Measurements from ENCODE around the gene RPS2. TPM values are rescaled to one million over a fixed set of nuclear protein-coding genes. Genes with fewer than 3 reads are reported as not detected.

RPS2 gene
- polyA plus RNA-seq, 1 of the 3 experiments (the other 2 are of a cell fraction), result 6,384 TPM

GRCh38 chr16:1924095-1924494 is 40.5 kb downstream of the RPS2 start:
- H3K36me3 ChIP-seq (replicated peaks in 1 of 2; ENCODE audit: control insufficient read depth in 1 of 2, insufficient read depth in 2 of 2, low read length in 1 of 2), result no peaks in the 10 kb centered on the region
- H3K9me3 ChIP-seq, result no peaks in the 10 kb centered on the region
- H3K79me2 ChIP-seq (ENCODE audit: insufficient read depth), result no peaks in the 10 kb centered on the region
- H3K9me2 ChIP-seq, result no peaks in the 10 kb centered on the region
- WGBS (ENCODE audit: low lambda C conversion rate), result 72% methylated on average over 5 of the region's 5 CpGs
- H3F3A ChIP-seq (replicated peaks; ENCODE audit: insufficient read depth), result no peaks in the 10 kb centered on the region
- H2AFZ ChIP-seq (ENCODE audit: low read depth), result no peak overlapping the region
- no peak for DNase-seq
- no peak overlapping the region for H3K9ac ChIP-seq
- no peak overlapping the region for H3K4me2 ChIP-seq
- no peaks in the 10 kb centered on the region for H4K20me1 ChIP-seq (ENCODE audit: insufficient read depth)
- H3K4me3 ChIP-seq (ENCODE audit: low read depth in 2 of 2, low read length in 1 of 2), result no peak overlapping the region
- POLR2A ChIA-PET, result no interaction called here
- H3K27ac ChIP-seq (ENCODE audit: low read depth in 2 of 2, low read length in 1 of 2), result no peak overlapping the region
- TF ChIP-seq RAD21 (IDR thresholded peaks at IDR 0.05; ENCODE audit: low read length) (no peak), NFIC (IDR thresholded peaks at IDR 0.05; ENCODE audit: borderline replicate concordance) (no peak), ELF1 (IDR thresholded peaks at IDR 0.05) (no peak), SIN3A (IDR thresholded peaks at IDR 0.05; ENCODE audit: borderline replicate concordance, low read depth, low read length) (no peak), RFX5 (IDR thresholded peaks at IDR 0.05; ENCODE audit: low read length) (no peak), USF1 (IDR thresholded peaks at IDR 0.05; ENCODE audit: borderline replicate concordance, low read depth) (no peak), FOXJ3 (CRISPR knock-in tag; IDR thresholded peaks at IDR 0.05) (no peak), IRF3 (IDR thresholded peaks at IDR 0.05; ENCODE audit: low read depth, low read length) (no peak), MXI1 (IDR thresholded peaks at IDR 0.05; ENCODE audit: low read depth, low read length) (no peak), TCF12 (IDR thresholded peaks at IDR 0.05) (no peak), GABPA (IDR thresholded peaks at IDR 0.05; ENCODE audit: low read depth) (no peak), MEF2A (IDR thresholded peaks at IDR 0.05; ENCODE audit: borderline replicate concordance, low read depth) (no peak), TAF1 (IDR thresholded peaks at IDR 0.05; ENCODE audit: borderline replicate concordance, low read depth, low read length) (no peak), RXRA (IDR thresholded peaks at IDR 0.05; ENCODE audit: borderline replicate concordance, low read depth) (no peak)
- TF ChIP-seq, protein P1, sequence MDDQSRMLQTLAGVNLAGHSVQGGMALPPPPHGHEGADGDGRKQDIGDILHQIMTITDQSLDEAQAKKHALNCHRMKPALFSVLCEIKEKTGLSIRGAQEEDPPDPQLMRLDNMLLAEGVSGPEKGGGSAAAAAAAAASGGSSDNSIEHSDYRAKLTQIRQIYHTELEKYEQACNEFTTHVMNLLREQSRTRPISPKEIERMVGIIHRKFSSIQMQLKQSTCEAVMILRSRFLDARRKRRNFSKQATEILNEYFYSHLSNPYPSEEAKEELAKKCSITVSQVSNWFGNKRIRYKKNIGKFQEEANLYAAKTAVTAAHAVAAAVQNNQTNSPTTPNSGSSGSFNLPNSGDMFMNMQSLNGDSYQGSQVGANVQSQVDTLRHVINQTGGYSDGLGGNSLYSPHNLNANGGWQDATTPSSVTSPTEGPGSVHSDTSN (IDR thresholded peaks at IDR 0.05), result no peak
- peaks cover 0 to 9% of the 10 kb centered on the region in 2 experiments; a peak in 1 of 4 replicates for H3K4me1 ChIP-seq (ENCODE audit: control insufficient read depth in 1 of 2, insufficient read depth in 2 of 2, low read depth in 1 of 2, low read length in 1 of 2)
- peaks cover 17% of the 10 kb centered on the region for H3K27me3 ChIP-seq (ENCODE audit: insufficient read depth)
- CTCF ChIA-PET, result interaction anchor here (0.6 to 2.2 kb wide), 7 partner anchors 16 to 118 kb away, joined by 3 to 11 read pairs (median 6); no protein-coding TSS in a partner anchor

- H3K27ac ChIP-seq (ENCODE audit: low read depth in 2 of 2, low read length in 1 of 2), result no peak overlapping the region
- no peaks in the 10 kb centered on the region for H3K36me3 ChIP-seq (replicated peaks in 1 of 2; ENCODE audit: control insufficient read depth in 1 of 2, insufficient read depth in 2 of 2, low read length in 1 of 2)
- H3K79me2 ChIP-seq (ENCODE audit: insufficient read depth), result no peaks in the 10 kb centered on the region
- POLR2A ChIA-PET, result no interaction called here
- CTCF ChIA-PET, result interaction anchor here (0.6 to 2.2 kb wide), 8 partner anchors 15 to 119 kb away, joined by 3 to 11 read pairs (median 6); no protein-coding TSS in a partner anchor
- no peaks in the 10 kb centered on the region for H4K20me1 ChIP-seq (ENCODE audit: insufficient read depth)
- H3K4me1 ChIP-seq (ENCODE audit: control insufficient read depth in 1 of 2, insufficient read depth in 2 of 2, low read depth in 1 of 2, low read length in 1 of 2), result peaks cover 0 to 13% of the 10 kb centered on the region in 2 experiments; a peak in 1 of 4 replicates
- 35% methylated on average over 20 of the region's 24 CpGs for WGBS (ENCODE audit: low lambda C conversion rate)
- H3K27me3 ChIP-seq (ENCODE audit: insufficient read depth), result peaks cover 24% of the 10 kb centered on the region
- no peaks in the 10 kb centered on the region for H3K9me2 ChIP-seq
- TF ChIP-seq, protein P2, sequence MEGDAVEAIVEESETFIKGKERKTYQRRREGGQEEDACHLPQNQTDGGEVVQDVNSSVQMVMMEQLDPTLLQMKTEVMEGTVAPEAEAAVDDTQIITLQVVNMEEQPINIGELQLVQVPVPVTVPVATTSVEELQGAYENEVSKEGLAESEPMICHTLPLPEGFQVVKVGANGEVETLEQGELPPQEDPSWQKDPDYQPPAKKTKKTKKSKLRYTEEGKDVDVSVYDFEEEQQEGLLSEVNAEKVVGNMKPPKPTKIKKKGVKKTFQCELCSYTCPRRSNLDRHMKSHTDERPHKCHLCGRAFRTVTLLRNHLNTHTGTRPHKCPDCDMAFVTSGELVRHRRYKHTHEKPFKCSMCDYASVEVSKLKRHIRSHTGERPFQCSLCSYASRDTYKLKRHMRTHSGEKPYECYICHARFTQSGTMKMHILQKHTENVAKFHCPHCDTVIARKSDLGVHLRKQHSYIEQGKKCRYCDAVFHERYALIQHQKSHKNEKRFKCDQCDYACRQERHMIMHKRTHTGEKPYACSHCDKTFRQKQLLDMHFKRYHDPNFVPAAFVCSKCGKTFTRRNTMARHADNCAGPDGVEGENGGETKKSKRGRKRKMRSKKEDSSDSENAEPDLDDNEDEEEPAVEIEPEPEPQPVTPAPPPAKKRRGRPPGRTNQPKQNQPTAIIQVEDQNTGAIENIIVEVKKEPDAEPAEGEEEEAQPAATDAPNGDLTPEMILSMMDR (IDR thresholded peaks at IDR 0.05), result peak; percentile 39
- TF ChIP-seq EP300 (IDR thresholded peaks at IDR 0.05; ENCODE audit: borderline replicate concordance in 1 of 2, low read depth in 1 of 2, low read length in 1 of 2), result no peak
- no peaks in the 10 kb centered on the region for H3F3A ChIP-seq (replicated peaks; ENCODE audit: insufficient read depth)
- no peak overlapping the region for H3K9ac ChIP-seq
- H3K9me3 ChIP-seq, result no peaks in the 10 kb centered on the region
- H3K4me2 ChIP-seq, result no peak overlapping the region
- peak; percentile 58 for DNase-seq
- no peak overlapping the region for H3K4me3 ChIP-seq (ENCODE audit: low read depth in 2 of 2, low read length in 1 of 2)
- no peak overlapping the region for H2AFZ ChIP-seq (ENCODE audit: low read depth)
Observed at GRCh38 chr16:1923299-1924034, 41.2 kb downstream of the RPS2 start.
